Right renal pelvis (tissue), 4 donors: Measurements from ENCODE around the gene DDX6. TPM values are rescaled to one million over a fixed set of nuclear protein-coding genes. Genes with fewer than 3 reads are reported as not detected.

ENCODE experiments used
- DNase-seq, 4 donors: peaks; one replicate each; pipeline ENCODE4 v3.0.0-alpha.2; 2013; ENCODE audit warnings: low read depth in 4 of 4, low spot score in 3 of 4, missing footprints in 1 of 4
- polyA plus RNA-seq, 4 donors: library from polyadenylated mRNA; unstranded; fragments of 120-200 nt; gene quantifications; one replicate each; pipeline ENCODE4 v1.2.1, GENCODE V29; 2013; ENCODE audit not compliant: insufficient read length in 4 of 4

The DDX6 gene
- polyA plus RNA-seq, 4 donors, result 104 to 142 (median 133) TPM

GRCh38 chr11:118705791-118706545 is 85.0 kb downstream of the DDX6 start:
- no peak for DNase-seq

GRCh38 chr11:118705111-118705741 is 85.7 kb downstream of the DDX6 start:
- no peak for DNase-seq

- DNase-seq, result no peak
Measured at GRCh38 chr11:118703563-118704106, 87.3 kb downstream of the DDX6 start.

DNA sequence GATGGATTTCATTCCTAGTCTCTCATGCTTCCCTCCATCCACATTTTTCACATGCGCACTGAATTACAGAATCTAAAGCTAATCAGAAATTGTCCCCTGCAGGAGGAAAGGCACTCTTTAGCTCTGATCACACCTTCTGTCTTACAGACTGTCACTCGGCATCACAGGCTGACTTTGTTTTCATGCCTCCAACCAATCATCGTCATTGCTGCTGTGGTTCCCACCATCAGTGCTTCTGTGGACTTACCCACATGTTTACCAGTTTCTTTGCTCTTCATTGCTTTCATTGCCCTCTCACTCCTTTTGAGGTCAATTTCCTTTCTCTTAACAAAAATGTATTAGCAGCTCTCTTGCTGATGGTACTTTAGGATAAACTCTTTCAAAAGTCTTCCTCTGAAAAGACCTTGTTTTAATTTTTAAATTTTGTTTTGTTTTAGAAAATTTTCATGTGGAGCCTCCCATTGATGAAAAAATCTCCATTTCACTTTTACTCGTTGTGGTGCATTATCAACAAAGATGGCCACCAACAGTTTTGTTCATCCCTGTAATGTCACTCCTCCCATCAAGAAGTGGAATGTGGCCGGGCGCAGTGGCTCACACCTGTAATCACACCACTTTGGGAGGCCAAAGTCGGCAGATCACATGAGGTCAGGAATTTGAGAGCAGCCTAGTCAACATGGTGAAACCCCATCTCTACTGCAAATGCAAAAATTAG is 91.3 kb downstream of the DDX6 start:
- no peak for DNase-seq

Other genes starting within 250 kb of the DDX6 start
- 10 to 100 TPM; 36.4 to 44.5 (median 44.0) TPM for gene IFT46, start 225.2 kb downstream of the DDX6 start, polyA plus RNA-seq
- gene ARCN1, start 218.8 kb downstream of the DDX6 start, polyA plus RNA-seq, result 100 to 1,000 TPM; 179 to 199 (median 199) TPM
- 100 to 1,000 TPM; 117 to 146 (median 122) TPM for gene PHLDB1, start 183.5 kb downstream of the DDX6 start, polyA plus RNA-seq
- gene TREH, start 111.5 kb downstream of the DDX6 start, polyA plus RNA-seq, result 1 to 10 TPM in 1 of 4 donors, under 1 TPM in 3; 0.41 to 1.4 (median 0.91) TPM
- gene CXCR5, start 92.7 kb upstream of the DDX6 start, polyA plus RNA-seq, result not detected
- 10 to 100 TPM; 32.9 to 37.0 (median 33.1) TPM for gene BCL9L, start 134.8 kb upstream of the DDX6 start, polyA plus RNA-seq
- gene UPK2, start 165.1 kb upstream of the DDX6 start, polyA plus RNA-seq, result 10 to 100 TPM in 2 of 4 donors, 1 to 10 TPM in 1, under 1 TPM in 1; 0.74 to 47.4 (median 26.7) TPM
- gene FOXR1, start 180.6 kb upstream of the DDX6 start, polyA plus RNA-seq, result under 1 TPM in 1 of 4 donors, not detected in 3; 0.05 TPM
- gene CENATAC, start 207.0 kb upstream of the DDX6 start, polyA plus RNA-seq, result 10 to 100 TPM; 15.0 to 23.9 (median 17.1) TPM
- gene RPS25, start 227.2 kb upstream of the DDX6 start, polyA plus RNA-seq, result 1,000 to 10,000 TPM; 1,012 to 1,189 (median 1,098) TPM
- gene TRAPPC4, start 227.6 kb upstream of the DDX6 start, polyA plus RNA-seq, result 100 to 1,000 TPM in 2 of 4 donors, 10 to 100 TPM in 2; 91.9 to 145 (median 117) TPM
- gene SLC37A4, start 239.7 kb upstream of the DDX6 start, polyA plus RNA-seq, result 100 to 1,000 TPM in 2 of 4 donors, 10 to 100 TPM in 2; 82.6 to 110 (median 100) TPM